NCI-H82 treated with DMSO at 0.1 percent for 48 hours (cell line): Measurements from ENCODE around the gene NRARP.

Experiments
- DNase-seq: peaks from one replicate; lab custom pipeline; 2025; ENCODE audit not compliant: unreplicated experiment; lab: John Stamatoyannopoulos, UW

The NRARP gene

GRCh38 chr9:137277329-137278041 lies 24.6 kb downstream of the NRARP start, which contains the start of gene TOR4A:
TSS of gene TOR4A (plus strand) at chr9:137277726. CDS start at chr9:137278690, 964 bp downstream.
- DNase-seq, result no peak

GRCh38 chr9:137276473-137277328 lies 25.4 kb downstream of the NRARP start:
- DNase-seq, result no peak

- DNase-seq, result no peak
These were observed 26.2 kb downstream of the NRARP start for GRCh38 chr9:137275588-137276472.

GRCh38 chr9:137275203-137275587 lies 26.9 kb downstream of the NRARP start:
- no peak for DNase-seq

GRCh38 chr9:137273611-137274320 lies 28.3 kb downstream of the NRARP start:
- DNase-seq, result no peak

GRCh38 chr9:137273095-137273490 lies 29.0 kb downstream of the NRARP start:
- no peak for DNase-seq

GRCh38 chr9:137272241-137273094 lies 29.6 kb downstream of the NRARP start:
- no peak for DNase-seq

- no peak for DNase-seq
These were observed 30.4 kb downstream of the NRARP start for GRCh38 chr9:137271696-137272076.

GRCh38 chr9:137270929-137271695 lies 31.0 kb downstream of the NRARP start:
- no peak for DNase-seq

GRCh38 chr9:137269231-137269772 lies 32.8 kb downstream of the NRARP start:
- DNase-seq, result no peak

- DNase-seq, result no peak
These were observed 33.4 kb downstream of the NRARP start for GRCh38 chr9:137268538-137269201.

- DNase-seq, result no peak
These were observed 34.1 kb downstream of the NRARP start for GRCh38 chr9:137267933-137268355.

- DNase-seq, result no peak
These were observed 35.3 kb downstream of the NRARP start for GRCh38 chr9:137266585-137267453.

GRCh38 chr9:137266162-137266527 lies 35.9 kb downstream of the NRARP start:
- DNase-seq, result no peak

- no peak for DNase-seq
These were observed 36.4 kb downstream of the NRARP start for GRCh38 chr9:137265496-137266161.

- DNase-seq, result no peak
These were observed 38.0 kb downstream of the NRARP start for GRCh38 chr9:137264067-137264466.

GRCh38 chr9:137263506-137263905 lies 38.6 kb downstream of the NRARP start:
- DNase-seq, result no peak
